Prostate gland (tissue), 2 donors: ENCODE measurements around the gene ZNF90.
"Not testable (repeated sequence)": the region's sequence is repeated elsewhere in the genome, so short reads cannot be mapped to it uniquely, and the experiment has no call there.

Experiments used
- POLR2A ChIP-seq: fragments of 450-650 bp; IDR thresholded peaks from one replicate; pipeline ENCODE4 v1.6.1; 2016; ENCODE audit warnings: antibody characterized with exemption, mild to moderate bottlenecking
- TF ChIP-seq, protein P1 (sequence below), 4 experiments: fragments of 200-600 bp in 2 of 4; fragments of 450-650 bp in 2 of 4; sonication (generic) in 2 of 4; IDR thresholded peaks; 1 replicate in 3 of 4; 2 replicates in 1 of 4; pipeline ENCODE4 v1.5.1; 2016 to 2019; ENCODE audit warnings: antibody characterized with exemption in 4 of 4, mild to moderate bottlenecking in 2 of 4, moderate library complexity in 2 of 4

DNA sequence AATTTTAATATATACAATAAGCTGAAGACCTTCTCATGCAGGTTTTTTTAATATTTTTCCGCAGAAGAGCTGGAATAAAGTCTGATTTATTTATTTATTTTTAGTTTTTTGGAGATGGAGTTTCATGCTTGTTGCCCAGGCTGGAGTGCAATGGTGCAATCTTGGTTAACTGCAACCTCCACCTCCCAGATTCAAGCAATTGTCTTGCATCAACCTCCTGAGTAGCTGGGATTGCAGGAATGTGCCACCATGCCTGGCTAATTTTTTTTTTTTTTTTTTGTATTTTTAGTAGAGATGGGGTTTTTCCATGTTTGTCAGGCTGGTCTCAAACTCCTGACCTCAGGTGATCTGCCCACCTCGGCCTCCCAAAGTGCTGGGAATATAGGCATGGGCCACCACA is 55.1 kb downstream of the ZNF90 start:
- TF ChIP-seq, protein P1, sequence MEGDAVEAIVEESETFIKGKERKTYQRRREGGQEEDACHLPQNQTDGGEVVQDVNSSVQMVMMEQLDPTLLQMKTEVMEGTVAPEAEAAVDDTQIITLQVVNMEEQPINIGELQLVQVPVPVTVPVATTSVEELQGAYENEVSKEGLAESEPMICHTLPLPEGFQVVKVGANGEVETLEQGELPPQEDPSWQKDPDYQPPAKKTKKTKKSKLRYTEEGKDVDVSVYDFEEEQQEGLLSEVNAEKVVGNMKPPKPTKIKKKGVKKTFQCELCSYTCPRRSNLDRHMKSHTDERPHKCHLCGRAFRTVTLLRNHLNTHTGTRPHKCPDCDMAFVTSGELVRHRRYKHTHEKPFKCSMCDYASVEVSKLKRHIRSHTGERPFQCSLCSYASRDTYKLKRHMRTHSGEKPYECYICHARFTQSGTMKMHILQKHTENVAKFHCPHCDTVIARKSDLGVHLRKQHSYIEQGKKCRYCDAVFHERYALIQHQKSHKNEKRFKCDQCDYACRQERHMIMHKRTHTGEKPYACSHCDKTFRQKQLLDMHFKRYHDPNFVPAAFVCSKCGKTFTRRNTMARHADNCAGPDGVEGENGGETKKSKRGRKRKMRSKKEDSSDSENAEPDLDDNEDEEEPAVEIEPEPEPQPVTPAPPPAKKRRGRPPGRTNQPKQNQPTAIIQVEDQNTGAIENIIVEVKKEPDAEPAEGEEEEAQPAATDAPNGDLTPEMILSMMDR (IDR thresholded peaks at IDR 0.05): not testable (repeated sequence)
- not testable (repeated sequence) for TF ChIP-seq POLR2A
